Liver (tissue), 9 donors: ENCODE measurements around the gene SLA2. TPM values are rescaled to one million over a fixed set of nuclear protein-coding genes. Genes with fewer than 3 reads are reported as not detected.
"Not testable (repeated sequence)": the region's sequence is repeated elsewhere in the genome, so short reads cannot be mapped to it uniquely, and the experiment has no call there.

Source experiments
- DNase-seq: peaks from one replicate; pipeline ENCODE4 v3.0.0-alpha.2; 2017; ENCODE audit warnings: low spot score
- H3K27ac ChIP-seq, 2 donors: one replicate each; pipeline ENCODE4 v1.7.0; 2013; ENCODE audit warnings: inconsistent platforms in 2 of 2, low read length in 2 of 2, control low read depth in 1 of 2, low read depth in 1 of 2, mild to moderate bottlenecking in 1 of 2
- H3K27me3 ChIP-seq, 4 donors: one replicate each; pipeline versions ENCODE4 v1.6.1 to v1.7.0; 2013; ENCODE audit warnings: low read length in 3 of 4, inconsistent platforms in 1 of 4, mild to moderate bottlenecking in 1 of 4, moderate library complexity in 1 of 4; ENCODE audit not compliant: control insufficient read depth in 4 of 4, insufficient read depth in 4 of 4
- H3K36me3 ChIP-seq, 4 donors: one replicate each; pipeline versions ENCODE4 v1.6.1 to v1.7.0; 2013; ENCODE audit warnings: low read length in 3 of 4, mild to moderate bottlenecking in 3 of 4, low read depth in 1 of 4, moderate library complexity in 1 of 4; ENCODE audit not compliant: control insufficient read depth in 4 of 4, insufficient read depth in 3 of 4
- H3K4me1 ChIP-seq, 4 donors: one replicate each; pipeline versions ENCODE4 v1.6.1 to v1.7.0; 2013; ENCODE audit warnings: low read length in 3 of 4, mild to moderate bottlenecking in 3 of 4, moderate library complexity in 1 of 4; ENCODE audit not compliant: control insufficient read depth in 4 of 4, insufficient read depth in 4 of 4
- H3K4me3 ChIP-seq, 3 donors: one replicate each; pipeline versions ENCODE4 v1.6.1 to v1.7.0; 2013; ENCODE audit warnings: low read length in 3 of 3, control low read depth in 1 of 3, low read depth in 1 of 3, mild to moderate bottlenecking in 1 of 3
- H3K9ac ChIP-seq, 2 donors: one replicate each; pipeline ENCODE4 v1.7.0; 2013; ENCODE audit warnings: low read length in 2 of 2, mild to moderate bottlenecking in 2 of 2, moderate library complexity in 2 of 2, control low read depth in 1 of 2, low read depth in 1 of 2
- H3K9me3 ChIP-seq, 4 donors: one replicate each; pipeline versions ENCODE4 v1.6.1 to v1.7.0; 2013; ENCODE audit warnings: low read length in 3 of 4; ENCODE audit not compliant: control insufficient read depth in 4 of 4
- EGR1 ChIP-seq, 2 donors: IDR thresholded peaks; 2 replicates each; pipeline ENCODE4 v1.6.1; 2016 to 2018; ENCODE audit warnings: antibody characterized with exemption in 2 of 2, low read depth in 2 of 2
- FOXA1 ChIP-seq: IDR thresholded peaks from 2 replicates; pipeline ENCODE4 v1.6.1; 2016; ENCODE audit warnings: antibody characterized with exemption
- FOXA2 ChIP-seq: IDR thresholded peaks from 2 replicates; pipeline ENCODE4 v1.6.1; 2016; ENCODE audit warnings: antibody characterized with exemption
- GABPA ChIP-seq, 2 donors: IDR thresholded peaks in 1 of 2; conservative IDR thresholded peaks in 1 of 2; 2 replicates each; pipeline ENCODE4 v1.6.1; 2016; ENCODE audit warnings: antibody characterized with exemption in 2 of 2, mild to moderate bottlenecking in 1 of 2, moderate library complexity in 1 of 2
- HNF4A ChIP-seq, 2 donors: conservative IDR thresholded peaks; 2 replicates each; pipeline ENCODE4 v1.6.1; 2016; ENCODE audit warnings: antibody characterized with exemption in 2 of 2, mild to moderate bottlenecking in 2 of 2
- JUND ChIP-seq, 2 donors: IDR thresholded peaks; 2 replicates each; pipeline ENCODE4 v1.6.1; 2016; ENCODE audit warnings: antibody characterized with exemption in 2 of 2
- NR2F2 ChIP-seq: IDR thresholded peaks from 2 replicates; pipeline ENCODE4 v1.6.1; 2016; ENCODE audit warnings: antibody characterized with exemption
- RAD21 ChIP-seq, 2 donors: IDR thresholded peaks; 2 replicates each; pipeline ENCODE4 v1.6.1; 2016; ENCODE audit warnings: antibody characterized with exemption in 2 of 2, mild to moderate bottlenecking in 2 of 2
- RXRA ChIP-seq, 2 donors: IDR thresholded peaks; 2 replicates each; pipeline ENCODE4 v1.6.1; 2017 to 2018; ENCODE audit warnings: antibody characterized with exemption in 2 of 2, mild to moderate bottlenecking in 1 of 2
- SP1 ChIP-seq: IDR thresholded peaks from 2 replicates; pipeline ENCODE4 v1.6.1; 2018; ENCODE audit warnings: antibody characterized with exemption, mild to moderate bottlenecking
- TAF1 ChIP-seq: conservative IDR thresholded peaks from 2 replicates; pipeline ENCODE4 v1.6.1; 2016; ENCODE audit warnings: antibody characterized with exemption, mild to moderate bottlenecking
- YY1 ChIP-seq: IDR thresholded peaks from 2 replicates; pipeline ENCODE4 v1.6.1; 2016; ENCODE audit warnings: antibody characterized with exemption, mild to moderate bottlenecking
- WGBS: extraction: QIAGEN DNeasy Blood & Tissue Kit; methylation state at CpG from one replicate; pipeline ENCODE4 v1.1.7; 2013; 5-methylcytosine and 5-hydroxymethylcytosine counted together
- polyA plus RNA-seq, 2 donors: library from polyadenylated mRNA; stranded (reverse) in 1 of 2; unstranded in 1 of 2; fragments of 200-250 nt in 1 of 2; fragments of >200 nt in 1 of 2; fragmentation: Nextera tagmentation in 1 of 2; extraction: Ambion mirVana in 1 of 2; gene quantifications; one replicate each; pipeline versions ENCODE4 v1.2.1 to v1.2.3, GENCODE V29; 2013 to 2015
- total RNA-seq, 2 donors: library from RNA; depleted of rRNA; stranded (reverse); fragments of >200 nt; gene quantifications; one replicate each; pipeline ENCODE4 v1.2.3, GENCODE V29; 2014
- TF ChIP-seq, protein P1 (sequence below): IDR thresholded peaks from 2 replicates; pipeline ENCODE4 v1.6.1; 2016; ENCODE audit warnings: antibody characterized with exemption
- TF ChIP-seq, protein P2 (sequence below): IDR thresholded peaks from 2 replicates; pipeline ENCODE4 v1.6.1; 2016; ENCODE audit warnings: antibody characterized with exemption
- TF ChIP-seq, protein P3 (sequence below): fragments of 150-350 bp; IDR thresholded peaks from 2 replicates; pipeline ENCODE4 v1.5.1; 2017; ENCODE audit warnings: improper control_type of control experiment, low read depth, low read length; ENCODE audit not compliant: missing input control
- TF ChIP-seq, protein P4 (sequence below): IDR thresholded peaks from 2 replicates; pipeline ENCODE4 v1.6.1; 2016; ENCODE audit warnings: antibody characterized with exemption, mild to moderate bottlenecking
- donor health status: healthy.
- donor health status: healthy.
- donor health status: healthy.
- donor health status: healthy.
- donor health status: healthy.

The SLA2 gene
- total and polyA plus RNA-seq, 4 donors, result 0.18 to 1.6 (median 0.41) TPM

DNA sequence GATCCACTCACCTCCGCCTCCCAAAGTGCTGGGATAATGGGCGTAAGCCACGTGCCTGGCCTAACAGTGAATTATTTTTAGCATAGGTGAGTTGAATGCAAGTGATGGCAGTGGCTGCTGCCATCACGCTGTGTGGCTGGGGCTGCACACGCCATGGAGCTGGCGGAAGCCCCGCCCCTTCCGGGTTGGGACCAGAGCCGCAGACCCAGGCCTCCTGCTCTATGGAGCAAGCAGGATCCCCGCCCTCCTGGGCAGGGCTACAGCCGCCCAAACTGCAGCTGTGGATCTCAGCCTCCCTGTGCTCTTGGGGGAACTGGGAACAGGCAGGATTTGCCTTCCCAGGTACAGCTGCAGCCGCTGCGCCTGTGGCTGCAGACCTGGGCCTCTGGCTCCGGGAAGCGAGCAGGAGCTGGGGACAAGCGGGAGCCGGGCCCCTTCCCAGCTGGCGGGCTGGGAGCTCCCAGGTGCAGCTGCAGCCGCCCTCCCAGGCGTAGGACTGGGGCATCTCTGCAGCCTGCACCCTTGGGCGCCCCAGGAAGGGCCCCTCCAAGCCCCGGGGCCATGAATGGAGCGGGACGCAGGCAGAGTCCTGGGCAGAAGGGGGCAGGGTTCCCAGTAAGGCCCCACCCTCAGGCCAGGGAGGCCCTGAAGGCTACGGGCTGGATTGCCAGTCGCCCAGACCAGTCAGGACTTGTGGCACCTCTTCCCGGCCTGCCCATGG, 30.9 kb upstream of the SLA2 start:
- DNase-seq, result no peak
- Histone ChIP-seq H3K4me3 (no peak overlapping the region), H3K27ac (no peak overlapping the region), H3K36me3 (peaks cover 2 to 6% (median 6%) of the 10 kb centered on the region in 4 donors), H3K4me1 (no peaks in the 10 kb centered on the region), H3K27me3 (no peaks in the 10 kb centered on the region), H3K9me3 (no peaks in the 10 kb centered on the region), H3K9ac (no peak overlapping the region)
- TF ChIP-seq JUND (IDR thresholded peaks at IDR 0.05), result no peak
- TF ChIP-seq, protein P1, sequence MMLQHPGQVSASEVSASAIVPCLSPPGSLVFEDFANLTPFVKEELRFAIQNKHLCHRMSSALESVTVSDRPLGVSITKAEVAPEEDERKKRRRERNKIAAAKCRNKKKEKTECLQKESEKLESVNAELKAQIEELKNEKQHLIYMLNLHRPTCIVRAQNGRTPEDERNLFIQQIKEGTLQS, result no peak
- TF ChIP-seq FOXA2, result no peak
- no peak for TF ChIP-seq RAD21 (IDR thresholded peaks at IDR 0.05)
- TF ChIP-seq, protein P2, sequence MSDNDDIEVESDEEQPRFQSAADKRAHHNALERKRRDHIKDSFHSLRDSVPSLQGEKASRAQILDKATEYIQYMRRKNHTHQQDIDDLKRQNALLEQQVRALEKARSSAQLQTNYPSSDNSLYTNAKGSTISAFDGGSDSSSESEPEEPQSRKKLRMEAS, result no peak
- TF ChIP-seq GABPA (IDR thresholded peaks at IDR 0.05 in 1 of 2, conservative IDR thresholded peaks at IDR 0.05 in 1 of 2), result no peak
- TF ChIP-seq, protein P3, sequence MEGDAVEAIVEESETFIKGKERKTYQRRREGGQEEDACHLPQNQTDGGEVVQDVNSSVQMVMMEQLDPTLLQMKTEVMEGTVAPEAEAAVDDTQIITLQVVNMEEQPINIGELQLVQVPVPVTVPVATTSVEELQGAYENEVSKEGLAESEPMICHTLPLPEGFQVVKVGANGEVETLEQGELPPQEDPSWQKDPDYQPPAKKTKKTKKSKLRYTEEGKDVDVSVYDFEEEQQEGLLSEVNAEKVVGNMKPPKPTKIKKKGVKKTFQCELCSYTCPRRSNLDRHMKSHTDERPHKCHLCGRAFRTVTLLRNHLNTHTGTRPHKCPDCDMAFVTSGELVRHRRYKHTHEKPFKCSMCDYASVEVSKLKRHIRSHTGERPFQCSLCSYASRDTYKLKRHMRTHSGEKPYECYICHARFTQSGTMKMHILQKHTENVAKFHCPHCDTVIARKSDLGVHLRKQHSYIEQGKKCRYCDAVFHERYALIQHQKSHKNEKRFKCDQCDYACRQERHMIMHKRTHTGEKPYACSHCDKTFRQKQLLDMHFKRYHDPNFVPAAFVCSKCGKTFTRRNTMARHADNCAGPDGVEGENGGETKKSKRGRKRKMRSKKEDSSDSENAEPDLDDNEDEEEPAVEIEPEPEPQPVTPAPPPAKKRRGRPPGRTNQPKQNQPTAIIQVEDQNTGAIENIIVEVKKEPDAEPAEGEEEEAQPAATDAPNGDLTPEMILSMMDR, result no peak
- no peak for TF ChIP-seq RXRA (IDR thresholded peaks at IDR 0.05)
- TF ChIP-seq SP1, result no peak
- TF ChIP-seq, protein P4, sequence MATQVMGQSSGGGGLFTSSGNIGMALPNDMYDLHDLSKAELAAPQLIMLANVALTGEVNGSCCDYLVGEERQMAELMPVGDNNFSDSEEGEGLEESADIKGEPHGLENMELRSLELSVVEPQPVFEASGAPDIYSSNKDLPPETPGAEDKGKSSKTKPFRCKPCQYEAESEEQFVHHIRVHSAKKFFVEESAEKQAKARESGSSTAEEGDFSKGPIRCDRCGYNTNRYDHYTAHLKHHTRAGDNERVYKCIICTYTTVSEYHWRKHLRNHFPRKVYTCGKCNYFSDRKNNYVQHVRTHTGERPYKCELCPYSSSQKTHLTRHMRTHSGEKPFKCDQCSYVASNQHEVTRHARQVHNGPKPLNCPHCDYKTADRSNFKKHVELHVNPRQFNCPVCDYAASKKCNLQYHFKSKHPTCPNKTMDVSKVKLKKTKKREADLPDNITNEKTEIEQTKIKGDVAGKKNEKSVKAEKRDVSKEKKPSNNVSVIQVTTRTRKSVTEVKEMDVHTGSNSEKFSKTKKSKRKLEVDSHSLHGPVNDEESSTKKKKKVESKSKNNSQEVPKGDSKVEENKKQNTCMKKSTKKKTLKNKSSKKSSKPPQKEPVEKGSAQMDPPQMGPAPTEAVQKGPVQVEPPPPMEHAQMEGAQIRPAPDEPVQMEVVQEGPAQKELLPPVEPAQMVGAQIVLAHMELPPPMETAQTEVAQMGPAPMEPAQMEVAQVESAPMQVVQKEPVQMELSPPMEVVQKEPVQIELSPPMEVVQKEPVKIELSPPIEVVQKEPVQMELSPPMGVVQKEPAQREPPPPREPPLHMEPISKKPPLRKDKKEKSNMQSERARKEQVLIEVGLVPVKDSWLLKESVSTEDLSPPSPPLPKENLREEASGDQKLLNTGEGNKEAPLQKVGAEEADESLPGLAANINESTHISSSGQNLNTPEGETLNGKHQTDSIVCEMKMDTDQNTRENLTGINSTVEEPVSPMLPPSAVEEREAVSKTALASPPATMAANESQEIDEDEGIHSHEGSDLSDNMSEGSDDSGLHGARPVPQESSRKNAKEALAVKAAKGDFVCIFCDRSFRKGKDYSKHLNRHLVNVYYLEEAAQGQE, result no peak
- WGBS, result 97% methylated on average over 27 of the region's 27 CpGs

DNA sequence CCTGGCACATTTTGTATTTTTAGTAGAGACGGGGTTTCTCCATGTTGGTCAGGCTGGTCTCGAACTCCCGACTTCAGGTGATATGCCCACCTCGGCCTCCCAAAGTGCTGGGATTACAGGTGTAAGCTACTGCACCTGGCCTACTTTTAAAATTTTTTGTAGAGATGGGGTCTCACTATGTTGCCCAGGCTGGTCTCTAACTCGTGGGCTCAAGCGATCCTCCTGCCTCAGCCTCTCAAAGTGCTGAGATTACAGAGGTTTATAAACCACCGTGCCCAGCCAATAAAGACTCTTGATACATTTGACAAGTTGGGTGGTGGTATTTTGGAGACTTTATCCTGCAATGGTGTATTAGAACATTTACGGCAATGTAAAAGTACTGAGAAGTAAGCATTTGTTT, 29.5 kb upstream of the SLA2 start:
- H3K27ac ChIP-seq, H3K4me1 ChIP-seq, H3K27me3 ChIP-seq, H3K9me3 ChIP-seq, H3K4me3 ChIP-seq, H3K9ac ChIP-seq, DNase-seq, H3K36me3 ChIP-seq: not testable (repeated sequence)
- 98% methylated on average over 8 of the region's 8 CpGs for WGBS

DNA sequence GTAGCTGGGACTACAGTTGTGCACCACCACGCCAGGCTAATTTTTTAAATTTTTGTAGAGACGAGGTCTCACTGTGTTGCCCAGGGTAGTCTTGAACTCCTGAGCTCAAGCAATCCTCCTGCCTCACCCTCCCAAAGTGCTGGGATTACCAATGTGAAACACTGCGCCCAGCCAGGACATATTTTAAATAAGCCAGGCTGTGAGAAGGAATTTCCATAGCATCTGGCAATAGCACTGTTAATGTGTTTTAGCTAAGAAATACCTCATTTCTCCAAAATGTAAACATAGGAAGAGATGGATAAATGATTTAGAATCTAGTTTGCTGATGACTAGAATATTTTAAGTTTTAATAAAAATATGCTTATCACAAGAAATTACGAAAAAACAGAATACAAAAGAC, 27.0 kb upstream of the SLA2 start:
- DNase-seq, result no peak
- Histone ChIP-seq H3K4me1 (peaks cover 0 to 1% (median 0%) of the 10 kb centered on the region in 4 donors), H3K4me3 (no peak overlapping the region), H3K36me3 (peaks cover 0 to 5% (median 3%) of the 10 kb centered on the region in 4 donors), H3K27me3 (no peaks in the 10 kb centered on the region), H3K9ac (no peak overlapping the region), H3K27ac (no peak overlapping the region), H3K9me3 (no peaks in the 10 kb centered on the region)
- WGBS, result 96% methylated on average over 4 of the region's 4 CpGs
- TF ChIP-seq EGR1 (IDR thresholded peaks at IDR 0.05; ENCODE audit: low read depth in 2 of 2) (no peak), JUND (IDR thresholded peaks at IDR 0.05) (no peak), NR2F2 (no peak), FOXA2 (no peak), YY1 (no peak), RXRA (IDR thresholded peaks at IDR 0.05) (no peak), RAD21 (IDR thresholded peaks at IDR 0.05) (no peak), FOXA1 (no peak), GABPA (IDR thresholded peaks at IDR 0.05 in 1 of 2, conservative IDR thresholded peaks at IDR 0.05 in 1 of 2) (no peak), TAF1 (no peak), HNF4A (conservative IDR thresholded peaks at IDR 0.05) (no peak)
- TF ChIP-seq, protein P1, result no peak
- TF ChIP-seq, protein P2, result no peak
- TF ChIP-seq, protein P3, result no peak
